Heart left ventricle (tissue), 16 donors: ENCODE measurements around the gene XXYLT1. TPM values are rescaled to one million over a fixed set of nuclear protein-coding genes. Genes with fewer than 3 reads are reported as not detected.
A peak's percentile ranks its signal among the peaks of the same experiment; 100 is the strongest.

Experiments
- ATAC-seq, 4 donors: fragments of 200-7000 bp; cut with Tn5 transposase; one replicate each; pipeline ENCODE4 v1.9.1; 2020 to 2022; ENCODE audit warnings: moderate library complexity in 4 of 4, mild to moderate bottlenecking in 3 of 4, moderate number of reproducible peaks in 1 of 4
- DNase-seq, 5 donors: peaks; one replicate each; pipeline ENCODE4 v3.0.0-alpha.2; 2020
- H3K27ac ChIP-seq, 12 donors: fragments of 200-600 bp; sonication (generic) in 4 of 12; one replicate each; pipeline versions ENCODE4 v1.5.0 to v1.8.0; 2016 to 2022; ENCODE audit warnings: mild to moderate bottlenecking in 2 of 12
- H3K27me3 ChIP-seq, 9 donors: fragments of 200-600 bp; sonication (generic) in 2 of 9; one replicate each; pipeline versions ENCODE4 v1.5.1 to v1.8.0; 2016 to 2022; ENCODE audit warnings: mild to moderate bottlenecking in 3 of 9
- H3K36me3 ChIP-seq, 9 donors: fragments of 200-600 bp; sonication (generic) in 2 of 9; one replicate each; pipeline versions ENCODE4 v1.5.0 to v1.8.0; 2018 to 2022; ENCODE audit warnings: mild to moderate bottlenecking in 2 of 9
- H3K4me1 ChIP-seq, 12 donors: fragments of 200-600 bp; sonication (generic) in 4 of 12; one replicate each; pipeline versions ENCODE4 v1.5.0 to v1.8.0; 2016 to 2022; ENCODE audit warnings: mild to moderate bottlenecking in 3 of 12
- H3K4me3 ChIP-seq, 12 donors: fragments of 200-600 bp; sonication (generic) in 4 of 12; one replicate each; pipeline versions ENCODE4 v1.5.0 to v1.8.0; 2017 to 2022; ENCODE audit warnings: mild to moderate bottlenecking in 9 of 12, moderate library complexity in 4 of 12
- H3K9me3 ChIP-seq, 12 donors: fragments of 200-600 bp; sonication (generic) in 4 of 12; one replicate each; pipeline versions ENCODE4 v1.5.0 to v1.8.0; 2016 to 2022; ENCODE audit warnings: mild to moderate bottlenecking in 1 of 12
- POLR2A ChIP-seq, 2 donors: fragments of 450-650 bp; IDR thresholded peaks; one replicate each; pipeline ENCODE4 v1.6.1; 2017; ENCODE audit warnings: antibody characterized with exemption in 2 of 2, mild to moderate bottlenecking in 2 of 2, moderate library complexity in 2 of 2
- WGBS, 4 donors: extraction: QIAGEN DNeasy Blood & Tissue Kit in 2 of 4; methylation state at CpG; one replicate each; pipeline versions ENCODE4 v1.1.5 to v1.1.7; 2013 to 2018; 5-methylcytosine and 5-hydroxymethylcytosine counted together
- intact Hi-C, 10 donors: fragments of 100-400 bp; cut with DNase I; formaldehyde crosslinking; loops; one replicate each; pipeline versions ENCODE4 v1.11.1 to v1.14.2; 2022
- long read RNA-seq, 3 donors: library from polyadenylated mRNA; unstranded; transcript quantifications; one replicate each; pipeline ENCODE4 v2.0.0, GENCODE V29; 2020 to 2021
- polyA plus RNA-seq, 2 donors: library from polyadenylated mRNA; stranded (reverse); fragments of 200-250 nt; gene quantifications; one replicate each; pipeline ENCODE4 v1.2.3, GENCODE V29; 2013
- total RNA-seq, 9 donors: library from RNA; depleted of rRNA in 2 of 9; stranded (reverse); fragments of >200 nt in 2 of 9; fragmentation: NEBNext Ultra II Directional in 3 of 9; extraction: Animal tissue kit (Norgen Biotek cat#: 25700) in 3 of 9; gene quantifications; one replicate each; pipeline versions ENCODE4 v1.1.0 to v1.2.4, GENCODE V29; 2016 to 2023
- TF ChIP-seq, protein P1 (sequence below), 12 donors: fragments of 200-600 bp; sonication (generic) in 4 of 12; IDR thresholded peaks; one replicate each; pipeline versions ENCODE4 v1.5.0 to v1.8.0; 2018 to 2022; ENCODE audit warnings: antibody characterized with exemption in 12 of 12, mild to moderate bottlenecking in 5 of 12
- donor health status: ischemic (EF 13 %, LVEDD 7.1; RV severe dilation, severe dysfunction).
- donor health status: healthy with polysubstance abuse.
- donor health status: DM: no; HTN: yes; CAD: no.
- donor health status: DM: no; HTN: no; CAD: no.
- donor health status: ischemic (EF 25% LVEDD 6.9; RV normal size, moderate dysfunction).
- donor health status: ischemic (EF 25% LVEDD 5.7; RV mildly dilated, moderate dysfunction).
- donor health status: healthy.
- donor health status: DM: yes; HTN: yes; CAD: no.
- donor health status: ischemic (EF 35%, LVEDD 5.7; RV mildly dilated, moderate dysfunction).
- donor health status: nonischemic (EF 11% LVEDD 7.7; RV severe dilation, severe dysfunction).
- donor health status: DM: yes; HTN: yes; CAD: no.
- donor health status: PGD.
- donor health status: ischemic (EF 29% LVEDD 5.4; RV normal size, mild dysfunction).
- donor health status: nonischemic (EF 23%, LVEDD 6.1; RV moderate dilation, normal function).

The XXYLT1 gene, protein sequence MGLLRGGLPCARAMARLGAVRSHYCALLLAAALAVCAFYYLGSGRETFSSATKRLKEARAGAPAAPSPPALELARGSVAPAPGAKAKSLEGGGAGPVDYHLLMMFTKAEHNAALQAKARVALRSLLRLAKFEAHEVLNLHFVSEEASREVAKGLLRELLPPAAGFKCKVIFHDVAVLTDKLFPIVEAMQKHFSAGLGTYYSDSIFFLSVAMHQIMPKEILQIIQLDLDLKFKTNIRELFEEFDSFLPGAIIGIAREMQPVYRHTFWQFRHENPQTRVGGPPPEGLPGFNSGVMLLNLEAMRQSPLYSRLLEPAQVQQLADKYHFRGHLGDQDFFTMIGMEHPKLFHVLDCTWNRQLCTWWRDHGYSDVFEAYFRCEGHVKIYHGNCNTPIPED
- total RNA-seq: 1 to 10 TPM; 2.1 to 8.6 (median 5.5) TPM
- 1 to 10 TPM; 1.9 to 4.8 TPM for polyA plus RNA-seq
- long read RNA-seq, donor 1, partial matches to known transcripts: 0 of 1 reads
- long read RNA-seq, donor 1, other reads (novel, unspliced or antisense): 1 of 1 reads
- long read RNA-seq, donor 2, partial matches to known transcripts: 1 of 5 reads
- long read RNA-seq, donor 2, other reads (novel, unspliced or antisense): 2 of 5 reads
- long read RNA-seq, donor 3, partial matches to known transcripts: 0 of 4 reads
- long read RNA-seq, donor 3, other reads (novel, unspliced or antisense): 1 of 4 reads

DNA sequence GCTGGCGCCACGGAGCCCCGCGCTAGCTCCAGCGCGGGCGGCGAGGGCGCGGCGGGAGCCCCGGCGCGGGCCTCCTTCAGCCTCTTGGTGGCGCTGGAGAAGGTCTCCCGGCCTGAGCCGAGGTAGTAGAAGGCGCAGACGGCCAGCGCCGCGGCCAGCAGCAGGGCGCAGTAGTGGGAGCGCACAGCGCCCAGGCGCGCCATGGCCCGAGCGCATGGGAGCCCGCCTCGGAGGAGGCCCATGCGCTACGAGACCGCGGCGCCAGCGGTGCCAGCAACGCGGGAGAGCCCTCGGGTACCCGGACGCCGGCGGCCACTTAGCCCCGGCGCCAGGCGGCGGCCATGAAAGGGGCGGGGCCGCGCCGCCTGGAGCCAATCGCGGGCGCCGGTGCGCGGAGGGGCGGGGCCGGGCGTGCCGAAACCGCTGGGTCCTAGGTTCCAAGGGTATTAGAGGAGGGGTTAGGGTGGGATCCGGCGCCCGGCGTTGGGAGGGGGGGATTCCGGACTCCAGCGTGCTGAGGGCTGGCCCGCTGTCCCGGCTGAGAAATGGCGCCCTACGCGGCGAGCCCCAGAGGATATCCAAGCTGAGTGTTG lies at the start of gene XXYLT1:
Gene XXYLT1 (minus strand): TSS at position 343 of the 593 bp plus-strand sequence. CDS start 101 bp downstream, at position 242.
- Histone ChIP-seq H3K36me3 (peaks cover 0 to 25% (median 4%) of the 10 kb centered on the region in 9 donors), H3K27ac (peak within 1 kb of the TSS; percentile 51 to 96 (median 90)), H3K9me3 (no peaks in the 10 kb centered on the region), H3K4me3 (peak within 1 kb of the TSS; percentile 61 to 98 (median 86)), H3K4me1 (peaks cover 0 to 28% (median 16%) of the 10 kb centered on the region in 12 donors), H3K27me3 (no peaks in the 10 kb centered on the region)
- ATAC-seq (peak; percentile 92 to 98 (median 95)), DNase-seq (peak; percentile 90 to 95 (median 92))
- TF ChIP-seq, protein P1, sequence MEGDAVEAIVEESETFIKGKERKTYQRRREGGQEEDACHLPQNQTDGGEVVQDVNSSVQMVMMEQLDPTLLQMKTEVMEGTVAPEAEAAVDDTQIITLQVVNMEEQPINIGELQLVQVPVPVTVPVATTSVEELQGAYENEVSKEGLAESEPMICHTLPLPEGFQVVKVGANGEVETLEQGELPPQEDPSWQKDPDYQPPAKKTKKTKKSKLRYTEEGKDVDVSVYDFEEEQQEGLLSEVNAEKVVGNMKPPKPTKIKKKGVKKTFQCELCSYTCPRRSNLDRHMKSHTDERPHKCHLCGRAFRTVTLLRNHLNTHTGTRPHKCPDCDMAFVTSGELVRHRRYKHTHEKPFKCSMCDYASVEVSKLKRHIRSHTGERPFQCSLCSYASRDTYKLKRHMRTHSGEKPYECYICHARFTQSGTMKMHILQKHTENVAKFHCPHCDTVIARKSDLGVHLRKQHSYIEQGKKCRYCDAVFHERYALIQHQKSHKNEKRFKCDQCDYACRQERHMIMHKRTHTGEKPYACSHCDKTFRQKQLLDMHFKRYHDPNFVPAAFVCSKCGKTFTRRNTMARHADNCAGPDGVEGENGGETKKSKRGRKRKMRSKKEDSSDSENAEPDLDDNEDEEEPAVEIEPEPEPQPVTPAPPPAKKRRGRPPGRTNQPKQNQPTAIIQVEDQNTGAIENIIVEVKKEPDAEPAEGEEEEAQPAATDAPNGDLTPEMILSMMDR (IDR thresholded peaks at IDR 0.05): peak; percentile 17 to 79 (median 66)
- TF ChIP-seq POLR2A (IDR thresholded peaks at IDR 0.05): peak in 1 of 2 donors; percentile 52
- WGBS, 4 donors: 0 to 1% (median 1%) methylated on average over 26 to 75 of the region's 75 CpGs
- intact Hi-C loops: loop anchor here in 9 of 10 donors (1.0 to 10.0 kb wide), 5 partner anchors 171 to 252 kb away; partner anchors contain the start of gene ACAP2 (in 4 of the 9)

DNA sequence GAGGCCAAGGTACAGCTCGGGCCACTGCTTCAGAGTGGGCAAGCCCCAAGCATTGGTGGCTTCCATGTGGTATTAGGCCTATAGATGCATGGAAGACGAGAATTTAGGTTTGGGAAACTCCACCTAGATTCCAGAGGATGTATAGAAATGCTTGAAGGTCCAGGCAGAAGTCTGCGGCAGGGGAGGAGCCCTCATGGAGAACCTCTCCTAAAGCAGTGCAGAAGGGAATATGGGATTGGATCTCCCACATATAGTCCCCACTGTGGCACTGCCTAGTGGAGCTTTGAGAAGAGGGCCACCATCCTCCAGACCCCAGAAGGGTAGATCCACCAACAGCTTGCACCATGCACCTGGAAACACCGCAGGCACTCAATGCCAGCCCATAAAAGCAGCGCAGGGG lies 48.1 kb upstream of the XXYLT1 start:
- 86 to 99% (median 98%) methylated on average over 5 of the region's 5 CpGs for WGBS, 4 donors
- no peaks in the 10 kb centered on the region for H3K9me3 ChIP-seq
- no peak overlapping the region for H3K27ac ChIP-seq
- peaks cover 0 to 47% (median 28%) of the 10 kb centered on the region in 9 donors for H3K36me3 ChIP-seq
- ATAC-seq (no peak), DNase-seq (no peak)
- H3K4me3 ChIP-seq: no peak overlapping the region
- no peaks in the 10 kb centered on the region for H3K4me1 ChIP-seq
- intact Hi-C loops: loop anchor here in 1 of 10 donors (10.0 kb wide), 1 partner anchor 116 kb away; no protein-coding TSS in a partner anchor
- no peaks in the 10 kb centered on the region for H3K27me3 ChIP-seq
- no peak for TF ChIP-seq POLR2A (IDR thresholded peaks at IDR 0.05)
- TF ChIP-seq, protein P1 (IDR thresholded peaks at IDR 0.05): no peak

DNA sequence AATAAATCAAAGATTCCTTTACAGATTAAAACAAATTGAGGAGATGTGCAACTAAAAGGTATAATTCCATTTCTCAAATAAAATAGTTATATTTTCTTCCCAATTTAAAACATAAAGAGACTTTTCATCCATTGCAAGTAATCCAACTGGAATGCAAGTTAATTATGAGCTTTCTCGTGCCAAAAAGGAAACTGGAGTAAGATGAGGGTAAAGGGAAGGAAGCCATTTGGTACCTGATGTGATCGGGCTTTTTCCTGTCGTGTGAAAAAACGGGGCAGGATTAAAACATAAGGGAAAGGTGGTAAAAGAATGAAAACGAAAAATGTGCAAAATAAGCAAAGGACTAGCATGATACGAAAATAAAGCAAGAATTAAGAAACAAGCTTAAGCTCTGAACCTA lies 41.8 kb upstream of the XXYLT1 start:
- no peak for TF ChIP-seq POLR2A (IDR thresholded peaks at IDR 0.05)
- TF ChIP-seq, protein P1 (IDR thresholded peaks at IDR 0.05): no peak
- H3K27me3 ChIP-seq: no peaks in the 10 kb centered on the region
- no peak for ATAC-seq
- 54 to 73% (median 67%) methylated on average over 6 of the region's 6 CpGs for WGBS, 4 donors
- H3K4me3 ChIP-seq: no peak overlapping the region
- no peak overlapping the region for H3K27ac ChIP-seq
- intact Hi-C loops: loop anchor here in 1 of 10 donors (10.0 kb wide), 1 partner anchor 122 kb away; no protein-coding TSS in a partner anchor
- no peak for DNase-seq
- H3K4me1 ChIP-seq: peaks cover 0 to 6% (median 0%) of the 10 kb centered on the region in 12 donors
- peaks cover 0 to 55% (median 12%) of the 10 kb centered on the region in 9 donors for H3K36me3 ChIP-seq
- H3K9me3 ChIP-seq: no peaks in the 10 kb centered on the region
